ENCODE data around the gene WDR7. TPM values are rescaled to one million over a fixed set of nuclear protein-coding genes. Genes with fewer than 3 reads are reported as not detected.

Gene WDR7
- total RNA-seq, 1 experiment from 2014 or later: 20.9 TPM

GRCh38 chr18:56997200-56997599 is 346.0 kb downstream of the WDR7 start:
- H3K9me2 ChIP-seq (replicated peaks; ENCODE audit: insufficient read depth, low read length): no peaks in the 10 kb centered on the region
- no peak for DNase-seq
- no peaks in the 10 kb centered on the region for H3K79me2 ChIP-seq (ENCODE audit: low read length)
- no peak overlapping the region for H2AFZ ChIP-seq (ENCODE audit: low read length)
- no peak overlapping the region for H3K4me2 ChIP-seq (ENCODE audit: low read depth, low read length, poor library complexity, severe bottlenecking)
- no peak overlapping the region for H3K9ac ChIP-seq (ENCODE audit: low read length)
- H3K4me3 ChIP-seq (ENCODE audit: low read length): no peak overlapping the region
- no peaks in the 10 kb centered on the region for H3K4me1 ChIP-seq (ENCODE audit: low read length)
- H3K27ac ChIP-seq (ENCODE audit: low read length): no peak overlapping the region
- no peaks in the 10 kb centered on the region for H4K20me1 ChIP-seq (ENCODE audit: insufficient read depth, low read depth, low read length)
- H3K9me3 ChIP-seq (ENCODE audit: low read length): no peaks in the 10 kb centered on the region
- no peaks in the 10 kb centered on the region for H3K36me3 ChIP-seq (ENCODE audit: insufficient read depth, low read length)
- no peaks in the 10 kb centered on the region for H3K27me3 ChIP-seq (ENCODE audit: low read length)

GRCh38 chr18:56999823-57000222 is 348.7 kb downstream of the WDR7 start:
- Histone ChIP-seq H3K4me2 (ENCODE audit: low read depth, low read length, poor library complexity, severe bottlenecking) (no peak overlapping the region), H3K4me3 (ENCODE audit: low read length) (no peak overlapping the region), H3K9ac (ENCODE audit: low read length) (no peak overlapping the region), H3K36me3 (ENCODE audit: insufficient read depth, low read length) (no peaks in the 10 kb centered on the region), H2AFZ (ENCODE audit: low read length) (no peak overlapping the region), H3K4me1 (ENCODE audit: low read length) (no peaks in the 10 kb centered on the region), H3K27me3 (ENCODE audit: low read length) (no peaks in the 10 kb centered on the region), H3K79me2 (ENCODE audit: low read length) (no peaks in the 10 kb centered on the region), H3K27ac (ENCODE audit: low read length) (no peak overlapping the region), H4K20me1 (ENCODE audit: insufficient read depth, low read depth, low read length) (no peaks in the 10 kb centered on the region), H3K9me2 (replicated peaks; ENCODE audit: insufficient read depth, low read length) (no peaks in the 10 kb centered on the region), H3K9me3 (ENCODE audit: low read length) (no peaks in the 10 kb centered on the region)
- no peak for DNase-seq

GRCh38 chr18:57002627-57003026 is 351.5 kb downstream of the WDR7 start:
- Histone ChIP-seq H2AFZ (ENCODE audit: low read length) (no peak overlapping the region), H3K36me3 (ENCODE audit: insufficient read depth, low read length) (no peaks in the 10 kb centered on the region), H3K4me3 (ENCODE audit: low read length) (no peak overlapping the region), H3K4me2 (ENCODE audit: low read depth, low read length, poor library complexity, severe bottlenecking) (no peak overlapping the region), H3K9me3 (ENCODE audit: low read length) (no peaks in the 10 kb centered on the region), H3K27me3 (ENCODE audit: low read length) (no peaks in the 10 kb centered on the region), H3K27ac (ENCODE audit: low read length) (no peak overlapping the region), H4K20me1 (ENCODE audit: insufficient read depth, low read depth, low read length) (no peaks in the 10 kb centered on the region), H3K79me2 (ENCODE audit: low read length) (no peaks in the 10 kb centered on the region), H3K4me1 (ENCODE audit: low read length) (no peaks in the 10 kb centered on the region), H3K9ac (ENCODE audit: low read length) (no peak overlapping the region), H3K9me2 (replicated peaks; ENCODE audit: insufficient read depth, low read length) (no peaks in the 10 kb centered on the region)
- no peak for DNase-seq

- H4K20me1 ChIP-seq (ENCODE audit: insufficient read depth, low read depth, low read length): no peaks in the 10 kb centered on the region
- no peak overlapping the region for H3K27ac ChIP-seq (ENCODE audit: low read length)
- no peaks in the 10 kb centered on the region for H3K79me2 ChIP-seq (ENCODE audit: low read length)
- no peak overlapping the region for H2AFZ ChIP-seq (ENCODE audit: low read length)
- no peak overlapping the region for H3K9ac ChIP-seq (ENCODE audit: low read length)
- H3K4me3 ChIP-seq (ENCODE audit: low read length): no peak overlapping the region
- H3K4me2 ChIP-seq (ENCODE audit: low read depth, low read length, poor library complexity, severe bottlenecking): no peak overlapping the region
- no peaks in the 10 kb centered on the region for H3K36me3 ChIP-seq (ENCODE audit: insufficient read depth, low read length)
- no peaks in the 10 kb centered on the region for H3K9me2 ChIP-seq (replicated peaks; ENCODE audit: insufficient read depth, low read length)
- no peaks in the 10 kb centered on the region for H3K27me3 ChIP-seq (ENCODE audit: low read length)
- H3K9me3 ChIP-seq (ENCODE audit: low read length): no peaks in the 10 kb centered on the region
- H3K4me1 ChIP-seq (ENCODE audit: low read length): no peaks in the 10 kb centered on the region
- no peak for DNase-seq
Observed at GRCh38 chr18:57003342-57003741, 352.2 kb downstream of the WDR7 start.

GRCh38 chr18:57004366-57005121 is 353.4 kb downstream of the WDR7 start:
- Histone ChIP-seq H3K27ac (ENCODE audit: low read length) (no peak overlapping the region), H2AFZ (ENCODE audit: low read length) (no peak overlapping the region), H3K36me3 (ENCODE audit: insufficient read depth, low read length) (no peaks in the 10 kb centered on the region), H3K9me3 (ENCODE audit: low read length) (no peaks in the 10 kb centered on the region), H3K9me2 (replicated peaks; ENCODE audit: insufficient read depth, low read length) (no peaks in the 10 kb centered on the region), H3K9ac (ENCODE audit: low read length) (no peak overlapping the region), H3K4me1 (ENCODE audit: low read length) (no peaks in the 10 kb centered on the region), H3K4me2 (ENCODE audit: low read depth, low read length, poor library complexity, severe bottlenecking) (no peak overlapping the region), H3K27me3 (ENCODE audit: low read length) (no peaks in the 10 kb centered on the region), H3K4me3 (ENCODE audit: low read length) (no peak overlapping the region), H3K79me2 (ENCODE audit: low read length) (no peaks in the 10 kb centered on the region), H4K20me1 (ENCODE audit: insufficient read depth, low read depth, low read length) (no peaks in the 10 kb centered on the region)
- no peak for DNase-seq

GRCh38 chr18:57008001-57008686 is 357.0 kb downstream of the WDR7 start:
- Histone ChIP-seq H3K4me1 (ENCODE audit: low read length) (no peaks in the 10 kb centered on the region), H3K27ac (ENCODE audit: low read length) (no peak overlapping the region), H3K79me2 (ENCODE audit: low read length) (no peaks in the 10 kb centered on the region), H3K4me3 (ENCODE audit: low read length) (no peak overlapping the region), H3K9ac (ENCODE audit: low read length) (no peak overlapping the region), H3K27me3 (ENCODE audit: low read length) (no peaks in the 10 kb centered on the region), H4K20me1 (ENCODE audit: insufficient read depth, low read depth, low read length) (no peaks in the 10 kb centered on the region), H3K4me2 (ENCODE audit: low read depth, low read length, poor library complexity, severe bottlenecking) (no peak overlapping the region), H3K9me2 (replicated peaks; ENCODE audit: insufficient read depth, low read length) (no peaks in the 10 kb centered on the region), H3K9me3 (ENCODE audit: low read length) (no peaks in the 10 kb centered on the region), H3K36me3 (ENCODE audit: insufficient read depth, low read length) (no peaks in the 10 kb centered on the region), H2AFZ (ENCODE audit: low read length) (no peak overlapping the region)
- no peak for DNase-seq

- H3K4me2 ChIP-seq (ENCODE audit: low read depth, low read length, poor library complexity, severe bottlenecking): no peak overlapping the region
- no peak for DNase-seq
- H3K4me1 ChIP-seq (ENCODE audit: low read length): no peaks in the 10 kb centered on the region
- H3K36me3 ChIP-seq (ENCODE audit: insufficient read depth, low read length): no peaks in the 10 kb centered on the region
- no peak overlapping the region for H2AFZ ChIP-seq (ENCODE audit: low read length)
- H4K20me1 ChIP-seq (ENCODE audit: insufficient read depth, low read depth, low read length): no peaks in the 10 kb centered on the region
- no peaks in the 10 kb centered on the region for H3K9me3 ChIP-seq (ENCODE audit: low read length)
- no peak overlapping the region for H3K27ac ChIP-seq (ENCODE audit: low read length)
- H3K79me2 ChIP-seq (ENCODE audit: low read length): no peaks in the 10 kb centered on the region
- no peak overlapping the region for H3K9ac ChIP-seq (ENCODE audit: low read length)
- H3K4me3 ChIP-seq (ENCODE audit: low read length): no peak overlapping the region
- no peaks in the 10 kb centered on the region for H3K27me3 ChIP-seq (ENCODE audit: low read length)
- H3K9me2 ChIP-seq (replicated peaks; ENCODE audit: insufficient read depth, low read length): no peaks in the 10 kb centered on the region
Observed at GRCh38 chr18:57009844-57010243, 358.7 kb downstream of the WDR7 start.

- H3K36me3 ChIP-seq (ENCODE audit: insufficient read depth, low read length): no peaks in the 10 kb centered on the region
- H3K9me3 ChIP-seq (ENCODE audit: low read length): no peaks in the 10 kb centered on the region
- no peaks in the 10 kb centered on the region for H3K79me2 ChIP-seq (ENCODE audit: low read length)
- no peak overlapping the region for H3K27ac ChIP-seq (ENCODE audit: low read length)
- DNase-seq: no peak
- H3K4me2 ChIP-seq (ENCODE audit: low read depth, low read length, poor library complexity, severe bottlenecking): no peak overlapping the region
- no peak overlapping the region for H3K4me3 ChIP-seq (ENCODE audit: low read length)
- H3K9me2 ChIP-seq (replicated peaks; ENCODE audit: insufficient read depth, low read length): no peaks in the 10 kb centered on the region
- H3K27me3 ChIP-seq (ENCODE audit: low read length): no peaks in the 10 kb centered on the region
- peaks cover 12% of the 10 kb centered on the region for H3K4me1 ChIP-seq (ENCODE audit: low read length)
- no peaks in the 10 kb centered on the region for H4K20me1 ChIP-seq (ENCODE audit: insufficient read depth, low read depth, low read length)
- H2AFZ ChIP-seq (ENCODE audit: low read length): no peak overlapping the region
- no peak overlapping the region for H3K9ac ChIP-seq (ENCODE audit: low read length)
Observed at GRCh38 chr18:57014772-57015413, 363.7 kb downstream of the WDR7 start.

Data from Karpas-422 (cell line).